Smooth muscle cell (in vitro differentiated cells): ENCODE results near the gene HNF1B. TPM values are rescaled to one million over a fixed set of nuclear protein-coding genes. Genes with fewer than 3 reads are reported as not detected.

Experiments used
- DNase-seq: peaks from one replicate; lab custom pipeline; 2025; ENCODE audit not compliant: unreplicated experiment; lab: John Stamatoyannopoulos, UW
- H2AFZ ChIP-seq: fragments of 200-600 bp; sonication (generic); 2 replicates; pipeline ENCODE4 v1.6.0; 2016; ENCODE audit warnings: antibody characterized with exemption, low read depth, mild to moderate bottlenecking
- H3F3A ChIP-seq: fragments of 200-600 bp; sonication (generic); 2 replicates; pipeline ENCODE4 v1.6.0; 2017; ENCODE audit warnings: antibody characterized with exemption, low read depth
- H3K27ac ChIP-seq: fragments of 200-600 bp; sonication (generic); 2 replicates; pipeline ENCODE4 v1.5.1; 2016; ENCODE audit warnings: low read depth, mild to moderate bottlenecking
- H3K27me3 ChIP-seq: fragments of 200-600 bp; sonication (generic); 2 replicates; pipeline ENCODE4 v1.6.1; 2016; ENCODE audit warnings: low read depth, mild to moderate bottlenecking
- H3K36me3 ChIP-seq: fragments of 200-600 bp; sonication (generic); 2 replicates; pipeline ENCODE4 v1.5.1; 2016; ENCODE audit warnings: low read depth
- H3K4me1 ChIP-seq: fragments of 200-600 bp; sonication (generic); 2 replicates; pipeline ENCODE4 v1.5.1; 2016; ENCODE audit warnings: low read depth
- H3K4me2 ChIP-seq: fragments of 200-600 bp; sonication (generic); 2 replicates; pipeline ENCODE4 v1.6.0; 2016; ENCODE audit warnings: mild to moderate bottlenecking
- H3K4me3 ChIP-seq: fragments of 200-600 bp; sonication (generic); 2 replicates; pipeline ENCODE4 v1.5.1; 2016; ENCODE audit warnings: mild to moderate bottlenecking
- H3K79me2 ChIP-seq: fragments of 200-600 bp; sonication (generic); 2 replicates; pipeline ENCODE4 v1.6.0; 2016; ENCODE audit warnings: low read depth, mild to moderate bottlenecking
- H3K9ac ChIP-seq: fragments of 200-600 bp; sonication (generic); 2 replicates; pipeline ENCODE4 v1.6.0; 2016; ENCODE audit warnings: low read depth
- H3K9me3 ChIP-seq: fragments of 200-600 bp; sonication (generic); replicated peaks from 2 replicates; pipeline ENCODE4 v1.5.1; 2016; ENCODE audit warnings: low read depth
- H4K20me1 ChIP-seq: fragments of 200-600 bp; sonication (generic); 2 replicates; pipeline ENCODE4 v1.6.0; 2016; ENCODE audit warnings: low read depth
- CTCF ChIP-seq: fragments of 200-600 bp; sonication (generic); IDR thresholded peaks from 2 replicates; pipeline ENCODE4 v1.5.1; 2017; ENCODE audit warnings: borderline replicate concordance, mild to moderate bottlenecking, antibody characterized with exemption; ENCODE audit not compliant: insufficient read depth, poor library complexity, severe bottlenecking
- WGBS: methylation state at CpG from one replicate; pipeline ENCODE4 v1.1.7; 2016; ENCODE audit warnings: low lambda C conversion rate; 5-methylcytosine and 5-hydroxymethylcytosine counted together
- polyA plus RNA-seq: library from polyadenylated mRNA; unstranded; fragments of >200 nt; fragmentation: Nextera tagmentation; extraction: Ambion mirVana; gene quantifications from 2 replicates; pipeline ENCODE4 v1.2.1, GENCODE V29; 2016
- total RNA-seq: library from RNA; depleted of rRNA; stranded (reverse); fragments of >200 nt; gene quantifications from 2 replicates; pipeline ENCODE4 v1.2.3, GENCODE V29; 2014

HNF1B gene
- total and polyA plus RNA-seq, 2 experiments from 2014 or later = not detected

GRCh38 chr17:37779554-37779953 is 34.7 kb upstream of the HNF1B start:
- no peaks in the 10 kb centered on the region for H3K36me3 ChIP-seq
- H2AFZ ChIP-seq = no peak overlapping the region
- peaks cover 3% of the 10 kb centered on the region for H3K27me3 ChIP-seq
- H4K20me1 ChIP-seq = no peaks in the 10 kb centered on the region
- H3K4me3 ChIP-seq = no peak overlapping the region
- H3K4me2 ChIP-seq = no peak overlapping the region
- no peaks in the 10 kb centered on the region for H3F3A ChIP-seq
- no peaks in the 10 kb centered on the region for H3K79me2 ChIP-seq
- H3K27ac ChIP-seq = no peak overlapping the region
- no peak for TF ChIP-seq CTCF
- no peak overlapping the region for H3K9ac ChIP-seq
- H3K9me3 ChIP-seq = no peaks in the 10 kb centered on the region
- no peak for DNase-seq
- WGBS = 89% methylated on average over 4 of the region's 4 CpGs
- no peaks in the 10 kb centered on the region for H3K4me1 ChIP-seq

- H4K20me1 ChIP-seq = no peaks in the 10 kb centered on the region
- H3K27me3 ChIP-seq = no peaks in the 10 kb centered on the region
- no peak overlapping the region for H3K4me2 ChIP-seq
- H3K27ac ChIP-seq = no peak overlapping the region
- no peak overlapping the region for H3K9ac ChIP-seq
- no peaks in the 10 kb centered on the region for H3K36me3 ChIP-seq
- no peaks in the 10 kb centered on the region for H3K4me1 ChIP-seq
- DNase-seq = no peak
- no peaks in the 10 kb centered on the region for H3K79me2 ChIP-seq
- H3K4me3 ChIP-seq = no peak overlapping the region
- no peaks in the 10 kb centered on the region for H3F3A ChIP-seq
- no peak overlapping the region for H2AFZ ChIP-seq
- TF ChIP-seq CTCF = no peak
- WGBS = 74% methylated on average over 5 of the region's 5 CpGs
- no peaks in the 10 kb centered on the region for H3K9me3 ChIP-seq
These were observed 29.6 kb upstream of the HNF1B start for GRCh38 chr17:37774504-37774903.

GRCh38 chr17:37772982-37773381 is 28.1 kb upstream of the HNF1B start:
- no peak for DNase-seq
- H3K36me3 ChIP-seq = no peaks in the 10 kb centered on the region
- H3K4me1 ChIP-seq = no peaks in the 10 kb centered on the region
- no peaks in the 10 kb centered on the region for H3K79me2 ChIP-seq
- H2AFZ ChIP-seq = no peak overlapping the region
- H3K4me3 ChIP-seq = no peak overlapping the region
- no peak for TF ChIP-seq CTCF
- H3K9me3 ChIP-seq = no peaks in the 10 kb centered on the region
- no peak overlapping the region for H3K27ac ChIP-seq
- no peak overlapping the region for H3K9ac ChIP-seq
- H3K27me3 ChIP-seq = no peaks in the 10 kb centered on the region
- no peaks in the 10 kb centered on the region for H4K20me1 ChIP-seq
- H3F3A ChIP-seq = no peaks in the 10 kb centered on the region
- 85% methylated on average over 2 of the region's 2 CpGs for WGBS
- H3K4me2 ChIP-seq = no peak overlapping the region
